GM12878 (cell line): ENCODE measurements around the gene ESM1. TPM values are rescaled to one million over a fixed set of nuclear protein-coding genes. Genes with fewer than 3 reads are reported as not detected.

Source experiments
- ATAC-seq: fragments of 200-7000 bp; cut with Tn5 transposase; 3 replicates; pipeline ENCODE4 v1.9.1; 2020; ENCODE audit warnings: mild to moderate bottlenecking, moderate library complexity
- BruUV-seq: library from RNA; stranded (reverse); fragments of 400-500 nt; replicated peaks from 2 replicates; lab custom pipeline; 2021; lab: Mats Ljungman, UMichigan
- CTCF ChIA-PET: fragments of 300-600 bp; sonication (Branson Sonifier 250); formaldehyde crosslinking; extraction: SDS; loops from one replicate; lab custom pipeline; 2021; ENCODE audit warnings: inconsistent platforms; lab: Yijun Ruan, JAX
- POLR2A ChIA-PET: fragments of 350-600 bp; formaldehyde crosslinking; extraction: SDS; loops from one replicate; lab custom pipeline; 2021; ENCODE audit warnings: inconsistent platforms; lab: Charles Lee
- RAD21 ChIA-PET: fragments of 300-600 bp; sonication (Branson Sonifier 250); formaldehyde crosslinking; loops from one replicate; lab custom pipeline; 2023; ENCODE audit warnings: antibody characterized with exemption; ENCODE audit not compliant: unreplicated experiment; lab: Charles Lee
- SMC1A ChIA-PET: fragments of 300-600 bp; sonication (Branson Sonifier 250); formaldehyde crosslinking; loops from one replicate; lab custom pipeline; 2023; ENCODE audit not compliant: unreplicated experiment, uncharacterized antibody; lab: Charles Lee
- DNase-seq: peaks from one replicate; pipeline ENCODE4 v3.0.0-alpha.2; 2011; ENCODE audit warnings: low read depth, low spot score
- FAIRE-seq: peaks from 3 replicates; lab custom pipeline; 2011; peaks lifted over from hg19 to GRCh38; lab: Jason Lieb, UNC
- H2AFZ ChIP-seq: 2 replicates; pipeline ENCODE4 v1.6.0; 2011; ENCODE audit warnings: low read depth, low read length, control low read depth; ENCODE audit not compliant: control insufficient read depth
- H3K27ac ChIP-seq: 2 replicates; pipeline ENCODE4 v1.5.1; 2011; ENCODE audit warnings: control low read depth; ENCODE audit not compliant: control insufficient read depth, insufficient read depth
- H3K27me3 ChIP-seq, 2 experiments: replicated peaks in 1 of 2; 2 replicates each; pipeline versions ENCODE4 v1.6.0 to v1.6.1; 2011; ENCODE audit warnings: low read length in 1 of 2; ENCODE audit not compliant: control insufficient read depth in 2 of 2, insufficient read depth in 2 of 2
- H3K36me3 ChIP-seq, 2 experiments: 2 replicates each; pipeline ENCODE4 v1.5.1; 2011; ENCODE audit warnings: low read length in 1 of 2; ENCODE audit not compliant: control insufficient read depth in 2 of 2, insufficient read depth in 2 of 2
- H3K4me1 ChIP-seq: 2 replicates; pipeline ENCODE4 v1.6.1; 2011; ENCODE audit warnings: mild to moderate bottlenecking, low read length, moderate library complexity, mixed read lengths; ENCODE audit not compliant: control insufficient read depth, insufficient read depth
- H3K4me2 ChIP-seq: 2 replicates; pipeline ENCODE4 v1.6.0; 2011; ENCODE audit warnings: control low read depth; ENCODE audit not compliant: control insufficient read depth, insufficient read depth
- H3K4me3 ChIP-seq: fragments of 200-600 bp; sonication (generic); 2 replicates; pipeline ENCODE4 v1.5.1; 2016
- H3K79me2 ChIP-seq: 2 replicates; pipeline ENCODE4 v1.6.0; 2011; ENCODE audit warnings: low read length; ENCODE audit not compliant: control insufficient read depth, insufficient read depth
- H3K9ac ChIP-seq: 2 replicates; pipeline ENCODE4 v1.8.0; 2011; ENCODE audit warnings: low read length, control low read depth, mixed read lengths; ENCODE audit not compliant: control insufficient read depth, insufficient read depth
- H3K9me3 ChIP-seq: replicated peaks from 3 replicates; pipeline ENCODE4 v1.5.1; 2011; ENCODE audit warnings: mild to moderate bottlenecking, low read length; ENCODE audit not compliant: control insufficient read depth, insufficient read depth
- H4K20me1 ChIP-seq: 2 replicates; pipeline ENCODE4 v1.6.0; 2011; ENCODE audit not compliant: control insufficient read depth, insufficient read depth
- DPF2 ChIP-seq: fragments of 450-650 bp; IDR thresholded peaks from 2 replicates; pipeline ENCODE4 v1.6.1; 2017; ENCODE audit warnings: mild to moderate bottlenecking
- E2F8 ChIP-seq: fragments of 450-650 bp; IDR thresholded peaks from 2 replicates; pipeline ENCODE4 v1.6.1; 2018; ENCODE audit warnings: mild to moderate bottlenecking, low read depth, moderate library complexity; ENCODE audit not compliant: partially characterized antibody
- EED ChIP-seq: sonication (generic); IDR thresholded peaks from 2 replicates; pipeline ENCODE4 v1.6.1; 2016; ENCODE audit warnings: antibody characterized with exemption, low read depth
- ELK1 ChIP-seq: IDR thresholded peaks from 2 replicates; pipeline ENCODE4 v1.6.1; 2012; ENCODE audit warnings: low read depth, low read length, improper control_type of control experiment
- FOXK2 ChIP-seq: fragments of 450-650 bp; IDR thresholded peaks from 2 replicates; pipeline ENCODE4 v1.6.1; 2017; ENCODE audit warnings: mild to moderate bottlenecking, moderate library complexity
- HCFC1 ChIP-seq: fragments of 150-350 bp; IDR thresholded peaks from 2 replicates; pipeline ENCODE4 v1.6.1; 2014; ENCODE audit warnings: low read length
- HDAC2 ChIP-seq: fragments of 200-600 bp; sonication (generic); IDR thresholded peaks from 2 replicates; pipeline ENCODE4 v1.6.1; 2017
- POU2F2 ChIP-seq: IDR thresholded peaks from 3 replicates; pipeline ENCODE4 v1.6.1; 2011; ENCODE audit warnings: low read depth, mild to moderate bottlenecking, low read length, borderline replicate concordance
- RBBP5 ChIP-seq: fragments of 200-600 bp; sonication (generic); conservative IDR thresholded peaks from 2 replicates; pipeline ENCODE4 v1.6.1; 2016
- STAT3 ChIP-seq: IDR thresholded peaks from 2 replicates; pipeline ENCODE4 v1.6.1; 2011; ENCODE audit warnings: low read depth, low read length, improper control_type of control experiment
- TAF1 ChIP-seq: IDR thresholded peaks from 2 replicates; pipeline ENCODE4 v1.6.1; 2011; ENCODE audit warnings: mild to moderate bottlenecking, low read depth, low read length, borderline replicate concordance
- TCF3 ChIP-seq: IDR thresholded peaks from 2 replicates; pipeline ENCODE4 v1.6.1; 2012; ENCODE audit warnings: low read depth, mild to moderate bottlenecking, low read length, borderline replicate concordance; ENCODE audit not compliant: insufficient read depth
- ZNF207 ChIP-seq: fragments of 450-650 bp; IDR thresholded peaks from 2 replicates; pipeline ENCODE4 v1.6.1; 2014; ENCODE audit warnings: antibody characterized with exemption, mild to moderate bottlenecking, borderline replicate concordance
- in situ Hi-C: fragments of 300-500 bp; cut with MboI; formaldehyde crosslinking; loops from 9 replicates; pipeline ENCODE4 v1.14.3; 2018; ENCODE audit warnings: mixed read lengths
- intact Hi-C: fragments of 100-400 bp; cut with micrococcal nuclease; formaldehyde crosslinking; loops from one replicate; pipeline ENCODE4 v1.14.2; 2022; ENCODE audit not compliant: unreplicated experiment
- polyA plus RNA-seq, 11 experiments: library from polyadenylated mRNA; depleted of rRNA in 4 of 11; unstranded in 6 of 11; stranded (reverse) in 5 of 11; fragments of >200 nt; fragmentation: Nextera tagmentation in 4 of 11; fragmentation: Illumina TruSeq in 1 of 11; extraction: Ambion mirVana in 4 of 11; extraction: Trizol in 1 of 11; gene quantifications; 1 replicate in 1 of 11; 2 replicates in 10 of 11; pipeline versions ENCODE4 v1.2.1 to v1.2.3, GENCODE V29; 2011 to 2016; ENCODE audit warnings: inconsistent platforms in 2 of 11, missing spikeins in 2 of 11, low read depth in 1 of 11
- total RNA-seq, 4 experiments: library from RNA; depleted of rRNA in 3 of 4; stranded (reverse); fragments of >200 nt in 3 of 4; fragmentation: Illumina TruSeq in 1 of 4; extraction: Trizol in 1 of 4; gene quantifications; 2 replicates each; pipeline versions ENCODE4 v1.2.1 to v1.2.3, GENCODE V29; 2013 to 2021
- TF ChIP-seq, protein P1 (sequence below): fragments of 450-650 bp; formaldehyde crosslinking; IDR thresholded peaks from 2 replicates; pipeline ENCODE4 v1.4.0; 2022; ENCODE audit warnings: mild to moderate bottlenecking, moderate library complexity
- TF ChIP-seq, protein P2 (sequence below): fragments of 450-650 bp; IDR thresholded peaks from 2 replicates; pipeline ENCODE4 v1.6.1; 2017; ENCODE audit warnings: antibody characterized with exemption, mild to moderate bottlenecking, moderate library complexity

The ESM1 gene
- total and polyA plus RNA-seq, 10 of the 15 experiments (the other 5 are each of a cell fraction or from before 2014, with no cell fraction given) = not detected

GRCh38 chr5:54964405-54964804 lies 21.0 kb downstream of the ESM1 start:
- Histone ChIP-seq H4K20me1 (no peaks in the 10 kb centered on the region), H3K9me3 (no peaks in the 10 kb centered on the region), H3K79me2 (no peaks in the 10 kb centered on the region), H2AFZ (no peak overlapping the region), H3K9ac (no peak overlapping the region), H3K4me3 (no peak overlapping the region), H3K4me2 (no peak overlapping the region), H3K36me3 (no peaks in the 10 kb centered on the region), H3K27me3 (no peaks in the 10 kb centered on the region), H3K27ac (no peak overlapping the region), H3K4me1 (no peaks in the 10 kb centered on the region)
- RAD21 ChIA-PET = no interaction called here
- POLR2A ChIA-PET = no interaction called here
- CTCF ChIA-PET = interaction anchor here (1.2 to 1.6 kb wide), 2 partner anchors 20 to 206 kb away, joined by 3 to 6 read pairs; no protein-coding TSS in a partner anchor
- DNase-seq = no peak
- intact Hi-C loops = no loop called here
- ATAC-seq = no peak
- FAIRE-seq = no peak
- TF ChIP-seq HDAC2 (no peak), DPF2 (no peak), ZNF207 (no peak), E2F8 (no peak), STAT3 (no peak), TCF3 (no peak), RBBP5 (no peak), POU2F2 (no peak), TAF1 (no peak), HCFC1 (no peak), ELK1 (no peak), FOXK2 (no peak), EED (no peak)
- TF ChIP-seq, protein P1, sequence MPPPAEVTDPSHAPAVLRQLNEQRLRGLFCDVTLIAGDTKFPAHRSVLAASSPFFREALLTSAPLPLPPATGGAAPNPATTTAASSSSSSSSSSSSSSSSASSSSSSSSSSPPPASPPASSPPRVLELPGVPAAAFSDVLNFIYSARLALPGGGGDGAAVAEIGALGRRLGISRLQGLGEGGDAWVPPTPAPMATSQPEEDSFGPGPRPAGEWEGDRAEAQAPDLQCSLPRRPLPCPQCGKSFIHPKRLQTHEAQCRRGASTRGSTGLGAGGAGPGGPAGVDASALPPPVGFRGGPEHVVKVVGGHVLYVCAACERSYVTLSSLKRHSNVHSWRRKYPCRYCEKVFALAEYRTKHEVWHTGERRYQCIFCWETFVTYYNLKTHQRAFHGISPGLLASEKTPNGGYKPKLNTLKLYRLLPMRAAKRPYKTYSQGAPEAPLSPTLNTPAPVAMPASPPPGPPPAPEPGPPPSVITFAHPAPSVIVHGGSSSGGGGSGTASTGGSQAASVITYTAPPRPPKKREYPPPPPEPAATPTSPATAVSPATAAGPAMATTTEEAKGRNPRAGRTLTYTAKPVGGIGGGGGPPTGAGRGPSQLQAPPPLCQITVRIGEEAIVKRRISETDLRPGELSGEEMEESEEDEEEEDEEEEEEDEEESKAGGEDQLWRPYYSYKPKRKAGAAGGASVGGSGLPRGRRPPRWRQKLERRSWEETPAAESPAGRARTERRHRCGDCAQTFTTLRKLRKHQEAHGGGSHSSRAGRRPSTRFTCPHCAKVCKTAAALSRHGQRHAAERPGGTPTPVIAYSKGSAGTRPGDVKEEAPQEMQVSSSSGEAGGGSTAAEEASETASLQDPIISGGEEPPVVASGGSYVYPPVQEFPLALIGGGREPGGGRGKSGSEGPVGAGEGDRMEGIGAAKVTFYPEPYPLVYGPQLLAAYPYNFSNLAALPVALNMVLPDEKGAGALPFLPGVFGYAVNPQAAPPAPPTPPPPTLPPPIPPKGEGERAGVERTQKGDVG = no peak
- TF ChIP-seq, protein P2, sequence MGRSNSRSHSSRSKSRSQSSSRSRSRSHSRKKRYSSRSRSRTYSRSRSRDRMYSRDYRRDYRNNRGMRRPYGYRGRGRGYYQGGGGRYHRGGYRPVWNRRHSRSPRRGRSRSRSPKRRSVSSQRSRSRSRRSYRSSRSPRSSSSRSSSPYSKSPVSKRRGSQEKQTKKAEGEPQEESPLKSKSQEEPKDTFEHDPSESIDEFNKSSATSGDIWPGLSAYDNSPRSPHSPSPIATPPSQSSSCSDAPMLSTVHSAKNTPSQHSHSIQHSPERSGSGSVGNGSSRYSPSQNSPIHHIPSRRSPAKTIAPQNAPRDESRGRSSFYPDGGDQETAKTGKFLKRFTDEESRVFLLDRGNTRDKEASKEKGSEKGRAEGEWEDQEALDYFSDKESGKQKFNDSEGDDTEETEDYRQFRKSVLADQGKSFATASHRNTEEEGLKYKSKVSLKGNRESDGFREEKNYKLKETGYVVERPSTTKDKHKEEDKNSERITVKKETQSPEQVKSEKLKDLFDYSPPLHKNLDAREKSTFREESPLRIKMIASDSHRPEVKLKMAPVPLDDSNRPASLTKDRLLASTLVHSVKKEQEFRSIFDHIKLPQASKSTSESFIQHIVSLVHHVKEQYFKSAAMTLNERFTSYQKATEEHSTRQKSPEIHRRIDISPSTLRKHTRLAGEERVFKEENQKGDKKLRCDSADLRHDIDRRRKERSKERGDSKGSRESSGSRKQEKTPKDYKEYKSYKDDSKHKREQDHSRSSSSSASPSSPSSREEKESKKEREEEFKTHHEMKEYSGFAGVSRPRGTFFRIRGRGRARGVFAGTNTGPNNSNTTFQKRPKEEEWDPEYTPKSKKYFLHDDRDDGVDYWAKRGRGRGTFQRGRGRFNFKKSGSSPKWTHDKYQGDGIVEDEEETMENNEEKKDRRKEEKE = no peak
- BruUV-seq = no TSS peak
- SMC1A ChIA-PET = no interaction called here
- in situ Hi-C loops = no loop called here
